Adrenal gland (tissue), 12 donors: ENCODE data around the gene RPL38. TPM values are rescaled to one million over a fixed set of nuclear protein-coding genes. Genes with fewer than 3 reads are reported as not detected.

Source experiments
- DNase-seq, 7 donors: peaks; one replicate each; pipeline ENCODE4 v3.0.0-alpha.2; 2019 to 2020
- H3K27ac ChIP-seq, 5 donors: fragments of 200-600 bp; sonication (generic) in 4 of 5; 1 replicate in 3 of 5; 2 replicates in 2 of 5; pipeline versions ENCODE4 v1.5.1 to v1.8.0; 2016 to 2020; ENCODE audit warnings: mild to moderate bottlenecking in 1 of 5
- H3K27me3 ChIP-seq: fragments of 200-600 bp; 2 replicates; pipeline ENCODE4 v1.8.0; 2021
- H3K36me3 ChIP-seq, 2 donors: fragments of 200-600 bp; replicated peaks in 1 of 2; 1 replicate in 1 of 2; 2 replicates in 1 of 2; pipeline versions ENCODE4 v1.5.1 to v1.8.0; 2018 to 2022
- H3K4me1 ChIP-seq, 2 donors: fragments of 200-600 bp; replicated peaks in 1 of 2; 1 replicate in 1 of 2; 2 replicates in 1 of 2; pipeline versions ENCODE4 v1.5.1 to v1.8.0; 2018 to 2021
- H3K4me3 ChIP-seq, 4 donors: fragments of 200-600 bp; sonication (generic) in 3 of 4; one replicate each; pipeline ENCODE4 v1.5.1; 2016 to 2018
- H3K9me3 ChIP-seq, 3 donors: fragments of 200-600 bp; sonication (generic) in 1 of 3; replicated peaks in 1 of 3; 1 replicate in 2 of 3; 2 replicates in 1 of 3; pipeline versions ENCODE4 v1.5.1 to v1.8.0; 2016 to 2021
- CTCF ChIP-seq, 6 experiments: fragments of 450-650 bp in 4 of 6; fragments of 200-600 bp in 2 of 6; sonication (generic) in 1 of 6; IDR thresholded peaks; 1 replicate in 5 of 6; 2 replicates in 1 of 6; pipeline versions ENCODE4 v1.5.1 to v1.8.0; 2016 to 2021; ENCODE audit warnings: antibody characterized with exemption in 6 of 6, mild to moderate bottlenecking in 2 of 6, moderate library complexity in 1 of 6
- POLR2A ChIP-seq, 2 donors: fragments of 450-650 bp; IDR thresholded peaks; one replicate each; pipeline ENCODE4 v1.6.1; 2017; ENCODE audit warnings: antibody characterized with exemption in 2 of 2, mild to moderate bottlenecking in 2 of 2, moderate library complexity in 1 of 2
- WGBS, 4 donors: extraction: QIAGEN DNeasy Blood & Tissue Kit in 2 of 4; methylation state at CpG; one replicate each; pipeline versions ENCODE4 v1.1.5 to v1.1.7; 2013 to 2017; 5-methylcytosine and 5-hydroxymethylcytosine counted together
- intact Hi-C, 2 donors: fragments of 100-400 bp; cut with DNase I; formaldehyde crosslinking; loops; one replicate each; pipeline versions ENCODE4 v1.14.1 to v1.15.0; 2022 to 2023
- polyA plus RNA-seq, 3 donors: library from polyadenylated mRNA; stranded (reverse); fragments of 200-250 nt in 2 of 3; fragments of 350-450 nt in 1 of 3; fragmentation: Illumina TruSeq in 1 of 3; extraction: RNeasy Lipid Tissue Mini Kit (QIAGEN cat#74804) in 1 of 3; gene quantifications; one replicate each; pipeline ENCODE4 v1.2.3, GENCODE V29; 2013 to 2014
- total RNA-seq, 9 donors: library from RNA; depleted of rRNA in 4 of 9; stranded (reverse); fragments of >200 nt in 4 of 9; fragments of 120-200 nt in 1 of 9; fragmentation: NEBNext Ultra II Directional in 1 of 9; extraction: Animal tissue kit (Norgen Biotek cat#: 25700) in 1 of 9; gene quantifications; one replicate each; pipeline versions ENCODE4 v1.1.0 to v1.2.4, GENCODE V29; 2013 to 2023
- donor health status: healthy with polysubstance abuse.
- donor health status: Bipolar disorder and iron deficiency.
- donor health status: DM: yes; HTN: yes; CAD: no.
- donor health status: DM: no; HTN: no; CAD: no.
- donor health status: DM: no; HTN: no; CAD: no.
- donor health status: DM: yes; HTN: yes; CAD: no.

RPL38 gene
- total and polyA plus RNA-seq, 12 donors, result 136 to 1,921 (median 789) TPM

DNA sequence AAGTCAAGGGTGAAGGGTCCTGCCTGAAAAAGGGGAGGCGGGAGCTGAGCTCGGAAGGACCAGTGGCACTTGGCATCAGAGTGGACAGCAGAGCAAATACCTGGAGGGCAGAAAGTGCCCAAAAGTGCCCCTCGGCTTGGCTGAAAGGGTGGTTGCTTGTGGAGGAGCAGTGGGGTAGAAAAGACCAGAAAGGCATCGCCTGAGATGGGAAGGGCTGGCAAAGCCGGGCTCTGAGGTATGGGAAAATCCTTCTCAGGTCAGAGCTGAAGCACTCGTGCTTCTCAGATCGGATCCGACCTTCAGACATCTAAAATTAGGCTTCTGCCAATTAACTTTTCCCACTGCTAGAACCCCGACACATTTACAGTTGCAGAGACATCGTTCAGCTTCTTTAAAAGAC is 1.5 kb upstream of the RPL38 start:
- 65 to 75% (median 67%) methylated on average over 10 of the region's 10 CpGs for WGBS, 4 donors

DNA sequence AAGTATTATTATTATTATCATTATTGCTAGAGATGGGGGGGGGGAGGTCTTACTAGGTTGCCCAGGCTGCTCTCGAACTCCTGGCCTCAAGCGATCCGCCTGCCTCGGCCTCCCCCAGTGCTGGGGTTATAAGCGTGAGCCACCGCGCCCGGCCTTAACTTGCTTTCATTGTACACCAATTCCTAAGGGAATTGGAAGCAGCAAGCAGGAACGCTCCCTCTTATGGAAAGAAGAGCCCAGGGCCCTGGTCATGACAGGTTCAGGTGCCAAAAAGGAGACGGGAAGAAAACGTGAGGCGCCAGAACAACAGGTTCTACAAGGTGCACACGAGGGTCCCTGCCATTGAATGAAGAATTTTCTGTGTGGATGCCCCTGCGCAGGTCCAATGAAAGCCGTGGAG is 540 bp upstream of the RPL38 start:
- Histone ChIP-seq H3K27ac (no peak overlapping the region), H3K4me3 (no peak overlapping the region), H3K27me3 (no peaks in the 10 kb centered on the region), H3K4me1 (peaks cover 15 to 32% of the 10 kb centered on the region in 2 donors), H3K9me3 (no peaks in the 10 kb centered on the region), H3K36me3 (peaks cover 0 to 31% of the 10 kb centered on the region in 2 donors)
- TF ChIP-seq CTCF (IDR thresholded peaks at IDR 0.05), result no peak
- 8 to 34% (median 27%) methylated on average over 11 to 15 of the region's 15 CpGs for WGBS, 4 donors
- DNase-seq, result no peak
- intact Hi-C loops, result loop anchor here in 1 of 2 donors (5.0 kb wide), 1 partner anchor 154 kb away; no protein-coding TSS in a partner anchor

More for the DNA sequence above, 1.5 kb upstream of the RPL38 start:
- TF ChIP-seq POLR2A (IDR thresholded peaks at IDR 0.05) (no peak), CTCF (IDR thresholded peaks at IDR 0.05) (no peak)
- no peak for DNase-seq
- Histone ChIP-seq H3K36me3 (peaks cover 0 to 21% of the 10 kb centered on the region in 2 donors), H3K9me3 (no peaks in the 10 kb centered on the region), H3K4me3 (no peak overlapping the region), H3K27me3 (no peaks in the 10 kb centered on the region), H3K4me1 (peaks cover 13 to 23% of the 10 kb centered on the region in 2 donors), H3K27ac (no peak overlapping the region)
- intact Hi-C loops, result loop anchor here in 1 of 2 donors (5.0 kb wide), 1 partner anchor 155 kb away; no protein-coding TSS in a partner anchor

DNA sequence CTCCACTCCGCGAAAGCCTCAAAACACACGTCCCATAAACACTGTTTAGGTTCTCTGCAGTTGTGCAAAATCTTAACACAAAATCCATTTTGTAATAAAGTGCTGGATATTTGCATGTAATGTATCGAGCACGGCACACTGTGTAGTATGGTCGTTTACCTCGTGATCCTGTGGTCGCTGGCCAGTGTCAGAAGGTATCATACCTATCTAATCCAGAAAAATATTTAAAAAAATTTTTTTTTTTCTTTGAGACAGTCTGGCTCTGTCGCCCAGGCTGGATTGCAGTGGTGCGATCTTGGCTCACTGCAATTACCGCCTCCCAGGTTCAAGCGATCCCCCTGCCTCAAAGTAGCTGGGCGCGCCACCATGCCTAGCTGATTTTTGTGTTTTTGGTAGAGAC is 996 bp downstream of the RPL38 start:
- H3K4me1 ChIP-seq, result peaks cover 15 to 38% of the 10 kb centered on the region in 2 donors
- WGBS, 4 donors, result 49 to 55% (median 51%) methylated on average over 12 to 14 of the region's 14 CpGs
- H3K27ac ChIP-seq, result peak overlapping the region in 4 of 5 donors; percentile 76 to 95 (median 89)
- no peak for DNase-seq
- TF ChIP-seq CTCF (IDR thresholded peaks at IDR 0.05) (no peak), POLR2A (IDR thresholded peaks at IDR 0.05) (no peak)
- H3K36me3 ChIP-seq, result peaks cover 0 to 46% of the 10 kb centered on the region in 2 donors
- H3K27me3 ChIP-seq, result no peaks in the 10 kb centered on the region
- H3K4me3 ChIP-seq, result peak overlapping the region in 3 of 4 donors; percentile 14 to 100 (median 94)
- H3K9me3 ChIP-seq, result no peaks in the 10 kb centered on the region
- intact Hi-C loops, result loop anchor here in 1 of 2 donors (5.0 kb wide), 1 partner anchor 153 kb away; no protein-coding TSS in a partner anchor

GRCh38 chr17:74205274-74205673 is 1.8 kb downstream of the RPL38 start:
- WGBS, 4 donors, result 62 to 86% (median 78%) methylated on average over 3 of the region's 3 CpGs
- Histone ChIP-seq H3K27ac (peak overlapping the region in 1 of 5 donors; percentile 29), H3K27me3 (no peaks in the 10 kb centered on the region), H3K4me3 (no peak overlapping the region), H3K36me3 (peaks cover 0 to 54% of the 10 kb centered on the region in 2 donors), H3K4me1 (peaks cover 15 to 42% of the 10 kb centered on the region in 2 donors), H3K9me3 (no peaks in the 10 kb centered on the region)
- no peak for DNase-seq
- intact Hi-C loops, result no loop called here
- no peak for TF ChIP-seq CTCF (IDR thresholded peaks at IDR 0.05)
